ENCODE results near the gene ZACN. TPM values are rescaled to one million over a fixed set of nuclear protein-coding genes. Genes with fewer than 3 reads are reported as not detected.

Gene ZACN
- total RNA-seq, 4 donors from 2014 or later, result 2.2 TPM; not detected in 3

DNA sequence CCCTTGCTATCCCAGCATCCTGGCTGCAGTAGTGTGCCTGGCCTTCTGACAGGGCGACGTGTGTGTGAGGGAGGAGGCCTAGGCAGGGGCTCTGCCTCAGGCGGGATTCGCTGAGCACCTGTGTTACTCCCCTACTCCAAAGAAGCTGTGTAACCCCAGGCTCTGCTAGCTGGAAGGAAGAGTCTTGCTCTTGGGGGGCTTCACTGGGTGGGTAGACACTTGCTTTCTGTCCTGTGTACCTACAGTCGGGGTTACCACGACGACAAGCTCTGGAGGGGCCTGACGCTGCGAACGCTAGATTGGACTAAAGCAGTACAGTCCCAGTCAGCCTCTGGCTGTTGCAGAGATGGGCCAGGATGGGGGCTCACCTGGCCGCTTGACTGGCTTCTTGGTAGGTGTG lies 15.1 kb downstream of the ZACN start:
- intact Hi-C loops (cut with DNase I), result no loop called here
- WGBS, 2 donors, result 94 to 97% methylated on average over 10 to 11 of the region's 11 CpGs
- H3K36me3 ChIP-seq, result peaks cover 48 to 64% of the 10 kb centered on the region in 2 donors

DNA sequence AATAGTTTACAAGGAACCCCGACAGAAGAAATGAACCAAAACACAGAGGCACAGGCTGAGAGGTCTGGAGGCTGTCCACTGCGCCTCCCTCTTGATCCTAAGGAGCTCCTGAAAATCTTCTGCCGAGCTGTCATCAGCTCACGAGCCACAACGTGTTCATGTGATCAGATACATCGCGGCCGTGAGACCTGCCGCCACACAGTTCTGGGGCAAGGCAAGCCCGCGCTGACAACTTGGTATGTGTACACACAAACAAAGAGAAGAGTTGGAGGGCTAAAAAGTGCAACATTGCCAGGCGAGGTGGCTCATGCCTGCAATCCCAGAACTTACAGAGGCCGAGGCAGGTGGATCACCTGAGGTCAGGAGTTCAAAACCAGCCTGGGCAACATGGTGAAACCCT lies 17.0 kb downstream of the ZACN start:
- TF ChIP-seq, protein P1, sequence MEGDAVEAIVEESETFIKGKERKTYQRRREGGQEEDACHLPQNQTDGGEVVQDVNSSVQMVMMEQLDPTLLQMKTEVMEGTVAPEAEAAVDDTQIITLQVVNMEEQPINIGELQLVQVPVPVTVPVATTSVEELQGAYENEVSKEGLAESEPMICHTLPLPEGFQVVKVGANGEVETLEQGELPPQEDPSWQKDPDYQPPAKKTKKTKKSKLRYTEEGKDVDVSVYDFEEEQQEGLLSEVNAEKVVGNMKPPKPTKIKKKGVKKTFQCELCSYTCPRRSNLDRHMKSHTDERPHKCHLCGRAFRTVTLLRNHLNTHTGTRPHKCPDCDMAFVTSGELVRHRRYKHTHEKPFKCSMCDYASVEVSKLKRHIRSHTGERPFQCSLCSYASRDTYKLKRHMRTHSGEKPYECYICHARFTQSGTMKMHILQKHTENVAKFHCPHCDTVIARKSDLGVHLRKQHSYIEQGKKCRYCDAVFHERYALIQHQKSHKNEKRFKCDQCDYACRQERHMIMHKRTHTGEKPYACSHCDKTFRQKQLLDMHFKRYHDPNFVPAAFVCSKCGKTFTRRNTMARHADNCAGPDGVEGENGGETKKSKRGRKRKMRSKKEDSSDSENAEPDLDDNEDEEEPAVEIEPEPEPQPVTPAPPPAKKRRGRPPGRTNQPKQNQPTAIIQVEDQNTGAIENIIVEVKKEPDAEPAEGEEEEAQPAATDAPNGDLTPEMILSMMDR (IDR thresholded peaks at IDR 0.05), result no peak
- no peak for TF ChIP-seq POLR2A (IDR thresholded peaks at IDR 0.05)

More for the DNA sequence above, 15.1 kb downstream of the ZACN start:
- no peaks in the 10 kb centered on the region for H3K27me3 ChIP-seq
- TF ChIP-seq POLR2A (IDR thresholded peaks at IDR 0.05), result no peak
- TF ChIP-seq, protein P1 (IDR thresholded peaks at IDR 0.05), result no peak
- H3K27ac ChIP-seq, result no peak overlapping the region
- no peaks in the 10 kb centered on the region for H3K4me1 ChIP-seq
- H3K4me3 ChIP-seq (replicated peaks in 1 of 3), result no peak overlapping the region
- DNase-seq, result no peak
- no peaks in the 10 kb centered on the region for H3K9me3 ChIP-seq

DNA sequence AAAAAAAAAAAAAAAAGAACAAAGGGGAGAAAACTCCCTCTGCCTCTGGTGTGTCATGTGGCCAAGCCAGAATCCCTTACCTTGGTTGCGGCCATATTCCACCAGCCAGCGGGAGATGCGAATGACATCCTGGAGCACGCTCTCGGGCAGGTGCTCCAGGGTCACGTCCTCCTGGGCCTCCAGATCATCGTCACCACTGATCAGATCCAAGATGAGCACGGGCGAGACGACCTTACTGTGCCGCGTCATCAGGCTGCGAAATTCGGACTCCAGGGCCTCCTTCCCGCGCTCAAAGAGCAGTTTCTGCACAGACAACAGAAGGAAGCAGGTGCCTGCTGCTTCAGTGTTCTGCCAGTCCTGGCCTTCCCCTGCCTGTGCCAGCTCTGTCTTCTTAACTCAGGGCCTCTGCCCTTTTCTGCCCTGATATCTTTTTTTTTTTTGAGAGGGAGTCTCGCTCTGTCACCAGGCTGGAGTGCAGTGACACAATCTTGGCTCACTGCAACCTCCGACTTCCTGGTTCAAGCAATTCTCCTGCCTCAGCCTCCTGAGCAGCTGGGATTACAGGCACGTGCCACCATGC lies 18.8 kb downstream of the ZACN start:
- DNase-seq, result no peak
- intact Hi-C loops (cut with DNase I), result no loop called here
- TF ChIP-seq, protein P1 (IDR thresholded peaks at IDR 0.05), result no peak
- no peak for TF ChIP-seq POLR2A (IDR thresholded peaks at IDR 0.05)
- Histone ChIP-seq H3K4me1 (peaks cover 3 to 5% of the 10 kb centered on the region in 2 donors), H3K27me3 (no peaks in the 10 kb centered on the region), H3K36me3 (peaks cover 52 to 67% of the 10 kb centered on the region in 2 donors), H3K9me3 (no peaks in the 10 kb centered on the region), H3K4me3 (replicated peaks in 1 of 3) (no peak overlapping the region), H3K27ac (no peak overlapping the region)
- 97% methylated on average over 19 of the region's 19 CpGs for WGBS, 2 donors

More for the DNA sequence above, 17.0 kb downstream of the ZACN start:
- Histone ChIP-seq H3K4me3 (replicated peaks in 1 of 3) (no peak overlapping the region), H3K27me3 (no peaks in the 10 kb centered on the region), H3K9me3 (no peaks in the 10 kb centered on the region), H3K4me1 (no peaks in the 10 kb centered on the region), H3K36me3 (peaks cover 47 to 65% of the 10 kb centered on the region in 2 donors), H3K27ac (no peak overlapping the region)
- WGBS, 2 donors, result 93 to 97% methylated on average over 13 of the region's 13 CpGs
- intact Hi-C loops (cut with DNase I), result no loop called here
- DNase-seq, result no peak

DNA sequence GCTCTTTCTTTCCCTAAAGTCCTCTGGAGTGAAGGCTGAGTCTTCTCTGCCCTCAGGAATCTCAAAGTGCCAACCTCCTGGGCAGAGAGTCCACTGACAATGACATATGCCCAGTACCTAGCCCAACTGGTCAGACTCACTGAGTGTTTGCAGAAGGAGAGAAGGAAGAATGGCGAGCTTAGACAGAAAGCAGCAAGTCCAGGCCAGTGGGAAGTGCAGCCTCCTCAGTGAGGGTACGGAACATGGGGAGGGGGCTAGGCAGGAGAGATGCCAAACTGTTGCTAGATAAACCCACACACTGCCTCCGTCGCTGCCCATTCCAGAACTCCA lies 23.9 kb downstream of the ZACN start:
- DNase-seq, result no peak
- intact Hi-C loops (cut with DNase I), result no loop called here
- 2 to 4% methylated on average over 4 of the region's 4 CpGs for WGBS, 2 donors

More for the DNA sequence above, 23.9 kb downstream of the ZACN start:
- peaks cover 10 to 13% of the 10 kb centered on the region in 2 donors for H3K4me1 ChIP-seq
- peak overlapping the region in 2 of 3 donors; percentile 62 to 66 for H3K27ac ChIP-seq
- no peaks in the 10 kb centered on the region for H3K27me3 ChIP-seq
- H3K9me3 ChIP-seq, result no peaks in the 10 kb centered on the region
- H3K36me3 ChIP-seq, result peaks cover 21% of the 10 kb centered on the region in 2 donors
- no peak for TF ChIP-seq POLR2A (IDR thresholded peaks at IDR 0.05)
- TF ChIP-seq, protein P1 (IDR thresholded peaks at IDR 0.05), result no peak
- H3K4me3 ChIP-seq (replicated peaks in 1 of 3), result peak overlapping the region; percentile 51 to 75 (median 66)
